Measurements from ENCODE around the gene ARL4C.

The ARL4C gene

DNA sequence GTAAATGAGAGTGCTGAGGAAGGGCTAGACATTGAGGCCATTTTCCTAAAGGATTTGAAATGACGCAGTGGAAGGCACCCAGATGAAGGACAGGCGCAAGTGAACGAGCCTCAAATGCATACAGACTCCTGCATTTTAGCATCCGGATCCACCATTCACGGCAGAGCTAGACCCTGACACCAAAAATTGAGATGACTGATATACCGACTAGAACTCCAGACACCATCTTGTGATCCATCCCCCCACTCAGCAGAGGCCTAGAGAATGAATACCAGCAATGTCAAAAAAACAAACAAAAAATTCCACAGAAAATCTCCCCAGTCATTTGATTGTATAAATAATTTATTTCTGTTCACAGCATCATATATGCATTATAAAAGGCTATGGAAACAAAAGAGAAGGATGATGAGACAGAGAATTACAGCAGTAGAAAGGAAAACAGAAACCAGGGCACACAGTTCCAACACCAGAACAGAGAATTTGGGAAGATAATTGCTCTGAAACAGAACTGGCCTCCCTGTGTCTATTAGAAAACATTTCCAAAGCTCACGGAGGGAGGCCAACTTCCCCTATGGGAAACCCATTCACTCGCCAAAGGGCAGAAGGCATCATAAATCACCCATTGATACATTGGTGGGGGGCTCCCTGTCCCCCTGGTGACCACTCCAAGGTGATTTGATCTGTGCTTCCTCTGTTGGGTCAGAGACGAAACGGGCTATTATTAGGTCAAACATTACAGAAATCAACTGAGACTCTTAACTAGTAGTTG is 4.0 kb downstream of the ARL4C start:
- no peaks in the 10 kb centered on the region for H3K27me3 Mint-ChIP-seq
- no peak for DNase-seq
- ATAC-seq (replicated peaks), result no peak
- H3K4me1 Mint-ChIP-seq, result peaks cover 53 to 76% of the 10 kb centered on the region in 2 donors
- H3K27ac Mint-ChIP-seq, result no peak overlapping the region
- H3K4me3 Mint-ChIP-seq, result peak overlapping the region; percentile 26 to 50
- H3K9me3 Mint-ChIP-seq, result no peaks in the 10 kb centered on the region
- H3K36me3 Mint-ChIP-seq, result peaks cover 2 to 20% of the 10 kb centered on the region in 2 donors

- Mint-ChIP-seq H3K9me3 (no peaks in the 10 kb centered on the region), H3K27ac (no peak overlapping the region), H3K4me1 (peaks cover 53 to 80% of the 10 kb centered on the region in 2 donors), H3K27me3 (no peaks in the 10 kb centered on the region), H3K36me3 (peaks cover 5 to 20% of the 10 kb centered on the region in 2 donors), H3K4me3 (no peak overlapping the region)
- no peak for ATAC-seq (replicated peaks)
- DNase-seq, result no peak
Observed at GRCh38 chr2:234491897-234492296, 5.0 kb downstream of the ARL4C start.

DNA sequence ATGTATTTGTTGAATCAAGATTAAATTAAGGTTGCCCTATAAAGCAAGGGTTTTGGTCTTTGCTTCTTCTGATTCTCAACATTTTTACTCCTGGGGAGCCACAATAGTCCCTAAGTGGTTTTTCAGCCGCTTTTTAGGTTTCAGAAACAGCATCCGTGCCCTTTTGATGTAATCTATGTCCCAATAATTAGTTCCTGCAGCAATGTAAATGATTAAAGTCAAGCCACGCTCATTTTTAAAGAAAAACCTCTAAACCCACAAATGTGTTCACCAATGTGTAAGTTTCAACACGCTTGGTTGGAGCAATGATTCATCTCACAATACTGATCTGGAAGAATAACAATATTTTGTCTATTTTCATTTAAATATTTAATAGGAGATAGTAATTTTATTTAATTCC is 5.6 kb downstream of the ARL4C start:
- H3K27me3 Mint-ChIP-seq, result no peaks in the 10 kb centered on the region
- peaks cover 53 to 80% of the 10 kb centered on the region in 2 donors for H3K4me1 Mint-ChIP-seq
- ATAC-seq (replicated peaks), result no peak
- peak overlapping the region; percentile 51 for H3K27ac Mint-ChIP-seq
- peak overlapping the region in 1 of 2 donors; percentile 19 for H3K4me3 Mint-ChIP-seq
- peaks cover 5 to 18% of the 10 kb centered on the region in 2 donors for H3K36me3 Mint-ChIP-seq
- no peak for DNase-seq
- no peaks in the 10 kb centered on the region for H3K9me3 Mint-ChIP-seq

DNA sequence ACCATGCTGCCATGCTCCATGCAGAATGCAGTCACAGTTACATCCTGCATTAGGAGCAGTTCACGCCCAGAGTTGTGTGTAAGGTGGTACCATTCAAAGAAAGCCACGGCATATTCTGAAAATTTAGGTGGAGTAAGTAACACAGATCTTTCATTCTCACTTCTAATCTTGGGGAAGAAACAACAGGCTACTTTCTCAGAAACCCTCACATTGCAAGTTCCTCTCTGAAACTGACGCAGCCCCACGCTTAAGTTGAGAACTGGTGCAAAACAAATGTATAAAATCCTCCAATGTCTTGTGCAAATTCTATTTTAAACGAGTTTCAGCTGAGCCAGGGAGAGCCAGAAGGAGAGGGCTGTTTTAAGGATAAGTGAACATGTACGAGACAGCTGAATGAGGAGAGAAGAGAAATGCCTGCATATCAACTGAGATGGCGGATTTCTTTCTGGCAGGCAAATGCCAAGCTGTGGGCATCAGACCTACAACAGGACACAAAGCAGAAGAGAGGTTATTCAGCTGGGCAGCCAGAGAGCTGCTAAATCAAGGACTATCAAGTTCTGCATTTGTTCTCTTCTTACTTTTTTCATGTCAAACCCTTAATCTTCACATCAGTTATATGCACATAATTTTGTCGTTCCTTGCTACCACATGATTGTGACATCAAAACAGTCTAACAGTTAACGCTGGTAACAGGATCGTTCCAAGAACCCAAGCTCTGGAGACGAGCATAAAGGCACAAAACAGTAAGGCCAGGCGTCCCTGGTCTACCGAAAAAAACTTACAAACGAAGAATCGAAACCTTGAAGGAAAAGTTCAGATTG is 6.4 kb downstream of the ARL4C start:
- peak; percentile 38 to 60 for ATAC-seq (replicated peaks)
- Mint-ChIP-seq H3K27me3 (no peaks in the 10 kb centered on the region), H3K36me3 (peaks cover 3 to 12% of the 10 kb centered on the region in 2 donors), H3K4me3 (peak overlapping the region; percentile 48 to 66), H3K9me3 (no peaks in the 10 kb centered on the region), H3K27ac (peak overlapping the region; percentile 81), H3K4me1 (peaks cover 50 to 72% of the 10 kb centered on the region in 2 donors)
- no peak for DNase-seq

- Mint-ChIP-seq H3K9me3 (no peaks in the 10 kb centered on the region), H3K27ac (peak overlapping the region; percentile 60), H3K4me1 (peaks cover 53 to 74% of the 10 kb centered on the region in 2 donors), H3K4me3 (peak overlapping the region; percentile 34 to 56), H3K36me3 (peaks cover 3 to 9% of the 10 kb centered on the region in 2 donors), H3K27me3 (no peaks in the 10 kb centered on the region)
- ATAC-seq (replicated peaks), result peak; percentile 81 to 88
- peak; percentile 51 for DNase-seq
Observed at GRCh38 chr2:234488913-234489451, 7.9 kb downstream of the ARL4C start.

DNA sequence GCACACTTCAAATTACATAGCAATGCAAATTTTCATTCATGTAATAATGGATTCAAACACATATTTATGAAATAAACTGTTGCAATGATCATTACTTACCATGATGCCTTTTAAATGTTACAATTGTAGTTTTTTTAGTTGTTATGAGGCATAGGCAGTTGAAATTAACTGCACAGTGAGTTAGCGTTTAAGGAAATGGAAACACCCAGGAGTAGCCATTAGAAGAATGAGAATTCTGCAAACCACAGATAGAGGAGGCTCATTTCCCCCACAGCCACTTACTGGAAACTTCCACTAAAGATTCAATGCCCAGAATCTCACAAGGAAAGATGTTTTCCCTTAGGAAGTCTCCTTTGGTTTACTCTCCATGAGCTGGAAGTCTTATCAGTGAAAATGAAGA is 8.4 kb downstream of the ARL4C start:
- peaks cover 3 to 9% of the 10 kb centered on the region in 2 donors for H3K36me3 Mint-ChIP-seq
- peak overlapping the region in 1 of 2 donors; percentile 34 for H3K4me3 Mint-ChIP-seq
- H3K9me3 Mint-ChIP-seq, result no peaks in the 10 kb centered on the region
- peak overlapping the region; percentile 60 for H3K27ac Mint-ChIP-seq
- DNase-seq (no peak), ATAC-seq (replicated peaks) (no peak)
- H3K27me3 Mint-ChIP-seq, result no peaks in the 10 kb centered on the region
- H3K4me1 Mint-ChIP-seq, result peaks cover 58 to 79% of the 10 kb centered on the region in 2 donors

DNA sequence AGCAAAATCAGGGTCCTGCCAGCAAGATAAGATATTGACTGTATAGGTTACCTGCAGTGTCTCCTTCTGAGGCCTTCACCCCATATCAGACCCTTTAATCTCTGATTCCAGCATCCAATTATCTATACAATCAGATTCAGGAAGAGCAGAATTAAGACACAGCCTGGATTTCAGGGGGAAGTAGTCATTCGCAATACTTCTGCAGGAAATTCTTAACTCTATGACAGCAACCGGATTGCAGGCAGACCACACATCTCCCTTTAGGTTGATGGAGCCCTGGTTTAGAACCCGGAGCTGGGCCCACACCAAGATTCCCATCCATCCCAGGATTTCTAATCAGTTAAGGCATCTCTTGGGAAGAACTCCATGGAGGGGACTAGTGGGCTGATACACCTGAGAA is 9.5 kb downstream of the ARL4C start:
- Mint-ChIP-seq H3K4me3 (no peak overlapping the region), H3K9me3 (no peaks in the 10 kb centered on the region), H3K27ac (no peak overlapping the region), H3K27me3 (no peaks in the 10 kb centered on the region), H3K4me1 (peaks cover 54 to 78% of the 10 kb centered on the region in 2 donors), H3K36me3 (peaks cover 3% of the 10 kb centered on the region in 2 donors)
- ATAC-seq (replicated peaks) (no peak), DNase-seq (no peak)

- peaks cover 0 to 2% of the 10 kb centered on the region in 2 donors for H3K9me3 Mint-ChIP-seq
- peaks cover 12 to 13% of the 10 kb centered on the region in 2 donors for H3K27me3 Mint-ChIP-seq
Observed at GRCh38 chr2:234483568-234484251, 13.2 kb downstream of the ARL4C start.

DNA sequence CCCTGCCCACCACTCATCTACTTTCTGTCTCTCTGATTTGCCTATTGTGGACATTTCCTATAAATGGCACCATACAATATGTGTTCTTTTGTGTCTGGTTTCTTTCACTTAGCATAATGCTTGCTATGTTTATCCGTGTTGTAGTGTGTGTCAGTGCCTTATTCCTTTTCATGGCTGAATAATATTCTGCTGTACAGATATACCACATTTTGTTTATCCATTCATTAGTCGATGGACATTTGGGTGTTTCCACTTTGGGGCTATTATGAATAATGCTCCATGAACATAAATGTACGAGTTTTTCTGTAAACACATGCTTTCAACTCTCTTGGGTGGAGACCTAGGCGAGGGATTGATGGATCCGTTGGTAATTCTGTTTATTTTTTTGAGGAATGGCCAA is 15.6 kb downstream of the ARL4C start:
- Mint-ChIP-seq H3K27me3 (peaks cover 16 to 18% of the 10 kb centered on the region in 2 donors), H3K36me3 (peaks cover 0 to 3% of the 10 kb centered on the region in 2 donors), H3K4me3 (no peak overlapping the region), H3K9me3 (peaks cover 0 to 2% of the 10 kb centered on the region in 2 donors), H3K4me1 (peaks cover 26 to 55% of the 10 kb centered on the region in 2 donors), H3K27ac (peak overlapping the region; percentile 7)
- no peak for ATAC-seq (replicated peaks)
- DNase-seq, result no peak

More at GRCh38 chr2:234483568-234484251, 13.2 kb downstream of the ARL4C start:
- peak overlapping the region; percentile 47 to 52 for H3K4me3 Mint-ChIP-seq
- DNase-seq (peak; percentile 77), ATAC-seq (replicated peaks) (peak; percentile 91 to 93)
- H3K27ac Mint-ChIP-seq, result peak overlapping the region; percentile 91
- peaks cover 3% of the 10 kb centered on the region in 2 donors for H3K36me3 Mint-ChIP-seq
- peaks cover 35 to 57% of the 10 kb centered on the region in 2 donors for H3K4me1 Mint-ChIP-seq

- ATAC-seq (replicated peaks) (no peak), DNase-seq (no peak)
- Mint-ChIP-seq H3K36me3 (peaks cover 0 to 3% of the 10 kb centered on the region in 2 donors), H3K9me3 (peaks cover 0 to 2% of the 10 kb centered on the region in 2 donors), H3K4me1 (peaks cover 30 to 60% of the 10 kb centered on the region in 2 donors), H3K27me3 (peaks cover 16 to 25% of the 10 kb centered on the region in 2 donors), H3K4me3 (no peak overlapping the region), H3K27ac (no peak overlapping the region)
Observed at GRCh38 chr2:234480337-234480736, 16.5 kb downstream of the ARL4C start.

DNA sequence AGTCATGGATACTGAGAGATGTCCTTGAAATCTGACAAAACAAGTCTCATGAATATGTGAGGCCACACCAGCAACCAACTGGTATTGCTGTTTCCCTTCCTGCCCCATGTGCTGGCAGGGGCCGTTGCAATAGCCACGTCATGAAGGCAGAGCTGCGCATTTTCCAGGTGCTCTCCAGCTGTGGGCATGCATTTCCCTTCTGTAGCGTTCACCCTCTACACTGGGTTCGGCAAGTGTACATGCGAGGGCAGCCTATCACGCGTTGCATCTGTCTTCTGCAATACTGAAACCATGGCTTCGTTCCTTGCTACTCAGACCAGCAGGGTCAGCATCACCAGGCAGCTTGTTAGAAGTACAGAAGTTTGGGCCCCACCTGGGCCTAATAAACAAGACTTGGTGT is 17.4 kb downstream of the ARL4C start:
- peaks cover 0 to 3% of the 10 kb centered on the region in 2 donors for H3K36me3 Mint-ChIP-seq
- ATAC-seq (replicated peaks) (no peak), DNase-seq (no peak)
- H3K4me1 Mint-ChIP-seq, result peaks cover 28 to 57% of the 10 kb centered on the region in 2 donors
- peaks cover 16 to 26% of the 10 kb centered on the region in 2 donors for H3K27me3 Mint-ChIP-seq
- no peak overlapping the region for H3K4me3 Mint-ChIP-seq
- H3K27ac Mint-ChIP-seq, result no peak overlapping the region
- H3K9me3 Mint-ChIP-seq, result peaks cover 0 to 2% of the 10 kb centered on the region in 2 donors

DNA sequence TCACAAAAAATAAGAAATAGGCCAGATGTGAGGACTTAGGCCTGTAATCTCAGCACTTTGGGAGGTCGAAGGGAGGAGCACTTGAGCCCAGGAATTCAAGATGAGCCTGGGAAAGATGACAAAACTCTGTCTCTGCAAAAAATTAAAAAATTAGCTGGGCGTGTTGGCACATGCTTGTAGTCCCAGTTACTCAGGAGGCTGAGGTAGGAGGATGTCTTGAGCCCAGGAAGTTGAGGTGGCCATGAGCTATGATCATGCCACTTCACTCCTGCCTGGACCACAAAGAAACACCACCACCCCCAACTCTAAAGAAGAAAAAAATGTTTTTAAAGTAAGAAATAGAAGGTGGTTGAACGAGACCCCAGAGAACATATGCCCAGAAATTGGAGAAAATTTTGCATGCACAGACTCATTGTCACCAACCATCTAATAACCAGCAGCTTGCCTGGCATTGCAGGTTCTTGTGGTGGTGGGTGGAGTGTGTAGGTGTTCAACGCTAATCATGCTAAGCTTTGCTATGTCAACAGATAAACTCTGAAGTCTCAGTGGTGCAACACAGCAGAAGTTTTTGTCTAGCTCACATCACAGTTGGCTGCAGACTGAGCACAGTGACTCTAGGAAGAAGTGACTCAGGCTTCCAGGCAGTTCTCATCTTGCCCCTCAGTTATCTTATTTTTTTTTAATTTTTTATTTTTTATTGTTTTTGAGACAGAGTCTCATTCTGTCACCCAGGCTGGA is 18.6 kb downstream of the ARL4C start:
- H3K27me3 Mint-ChIP-seq, result peaks cover 16 to 35% of the 10 kb centered on the region in 2 donors
- no peak overlapping the region for H3K4me3 Mint-ChIP-seq
- no peak overlapping the region for H3K27ac Mint-ChIP-seq
- DNase-seq (no peak), ATAC-seq (replicated peaks) (no peak)
- H3K9me3 Mint-ChIP-seq, result peaks cover 0 to 8% of the 10 kb centered on the region in 2 donors
- peaks cover 16 to 47% of the 10 kb centered on the region in 2 donors for H3K4me1 Mint-ChIP-seq
- peaks cover 3% of the 10 kb centered on the region in 2 donors for H3K36me3 Mint-ChIP-seq

GRCh38 chr2:234476766-234477165 is 20.1 kb downstream of the ARL4C start:
- DNase-seq, result no peak
- Mint-ChIP-seq H3K27me3 (peaks cover 19 to 31% of the 10 kb centered on the region in 2 donors), H3K4me1 (peaks cover 12 to 32% of the 10 kb centered on the region in 2 donors), H3K27ac (no peak overlapping the region), H3K36me3 (peaks cover 3 to 5% of the 10 kb centered on the region in 2 donors), H3K9me3 (peaks cover 0 to 11% of the 10 kb centered on the region in 2 donors), H3K4me3 (no peak overlapping the region)
- ATAC-seq (replicated peaks), result no peak
